Smooth muscle cell of the brain vasculature (primary cell): Measurements from ENCODE around the gene COL6A1.
A peak's percentile ranks its signal among the peaks of the same experiment; 100 is the strongest.
"Not testable (repeated sequence)": the region's sequence is repeated elsewhere in the genome, so short reads cannot be mapped to it uniquely, and the experiment has no call there.

Experiments used
- DNase-seq: peaks from one replicate; pipeline ENCODE4 v3.0.0-alpha.2; 2012; ENCODE audit warnings: low read depth, low spot score

The COL6A1 gene

GRCh38 chr21:46028573-46029091 is 47.1 kb downstream of the COL6A1 start:
- no peak for DNase-seq

GRCh38 chr21:46029186-46029924 is 47.8 kb downstream of the COL6A1 start:
- no peak for DNase-seq

GRCh38 chr21:46031484-46031883 is 49.9 kb downstream of the COL6A1 start:
- no peak for DNase-seq

DNA sequence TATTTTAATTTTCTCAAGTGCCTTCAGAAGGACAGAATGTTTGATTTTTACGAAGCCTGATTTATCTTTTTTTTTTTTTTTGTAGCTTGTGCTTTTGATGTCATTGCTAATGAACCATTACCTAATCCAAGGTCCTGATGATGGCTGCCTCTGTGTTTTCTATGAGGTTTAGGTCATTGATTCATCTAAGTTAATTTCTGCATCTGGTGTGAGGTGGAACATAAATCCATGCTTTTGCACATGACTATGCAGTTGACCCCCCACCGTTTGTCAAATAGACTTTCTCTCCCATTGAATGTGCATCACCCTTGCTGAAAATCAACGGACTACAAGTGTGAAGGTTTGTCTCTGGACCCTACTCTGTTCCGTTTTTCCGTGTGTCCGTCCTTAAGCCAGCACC is 50.5 kb downstream of the COL6A1 start:
- DNase-seq, result no peak

DNA sequence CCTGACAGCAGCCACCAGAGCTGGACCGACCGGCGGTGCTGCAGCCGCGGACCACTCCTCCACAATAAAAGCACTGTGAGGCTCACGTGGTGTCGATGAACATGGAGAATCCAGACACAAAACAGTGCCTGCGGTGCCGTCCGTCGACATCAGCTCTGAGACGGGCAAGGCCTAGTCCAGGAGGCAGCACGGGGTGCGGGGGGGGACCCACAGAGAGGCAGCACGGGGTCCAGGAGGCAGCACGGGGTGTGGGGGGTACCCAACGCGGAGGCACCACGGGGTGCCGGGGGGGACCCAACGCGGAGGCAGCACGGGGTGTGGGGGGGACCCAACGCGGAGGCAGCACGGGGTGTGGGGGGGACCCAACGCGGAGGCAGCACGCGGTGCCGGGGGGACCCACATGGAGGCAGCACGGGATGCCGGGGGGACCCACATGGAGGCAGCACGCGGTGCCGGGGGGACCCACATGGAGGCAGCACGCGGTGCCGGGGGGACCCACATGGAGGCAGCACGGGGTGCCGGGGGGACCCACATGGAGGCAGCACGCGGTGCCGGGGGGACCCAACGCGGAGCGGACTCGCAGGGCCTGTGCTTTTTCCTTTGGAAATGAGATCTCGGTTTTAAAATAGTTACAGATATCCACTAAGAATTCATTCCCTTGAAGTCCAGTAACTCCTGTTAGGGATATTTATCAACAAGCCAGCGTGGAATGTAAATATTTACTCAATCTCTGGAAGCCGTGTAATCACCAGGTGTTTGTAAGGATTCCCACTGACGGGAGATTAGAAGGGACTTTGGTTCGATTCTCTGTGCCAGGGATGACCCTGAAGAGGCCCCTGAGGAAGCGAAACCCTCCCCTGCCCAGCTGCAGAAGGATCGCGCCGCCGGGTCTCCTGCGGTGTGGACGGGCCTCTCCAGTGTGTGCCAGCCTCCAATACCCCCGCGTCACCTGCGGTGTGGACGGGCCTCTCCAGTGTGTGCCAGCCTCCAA is 52.1 kb downstream of the COL6A1 start:
- DNase-seq, result no peak

DNA sequence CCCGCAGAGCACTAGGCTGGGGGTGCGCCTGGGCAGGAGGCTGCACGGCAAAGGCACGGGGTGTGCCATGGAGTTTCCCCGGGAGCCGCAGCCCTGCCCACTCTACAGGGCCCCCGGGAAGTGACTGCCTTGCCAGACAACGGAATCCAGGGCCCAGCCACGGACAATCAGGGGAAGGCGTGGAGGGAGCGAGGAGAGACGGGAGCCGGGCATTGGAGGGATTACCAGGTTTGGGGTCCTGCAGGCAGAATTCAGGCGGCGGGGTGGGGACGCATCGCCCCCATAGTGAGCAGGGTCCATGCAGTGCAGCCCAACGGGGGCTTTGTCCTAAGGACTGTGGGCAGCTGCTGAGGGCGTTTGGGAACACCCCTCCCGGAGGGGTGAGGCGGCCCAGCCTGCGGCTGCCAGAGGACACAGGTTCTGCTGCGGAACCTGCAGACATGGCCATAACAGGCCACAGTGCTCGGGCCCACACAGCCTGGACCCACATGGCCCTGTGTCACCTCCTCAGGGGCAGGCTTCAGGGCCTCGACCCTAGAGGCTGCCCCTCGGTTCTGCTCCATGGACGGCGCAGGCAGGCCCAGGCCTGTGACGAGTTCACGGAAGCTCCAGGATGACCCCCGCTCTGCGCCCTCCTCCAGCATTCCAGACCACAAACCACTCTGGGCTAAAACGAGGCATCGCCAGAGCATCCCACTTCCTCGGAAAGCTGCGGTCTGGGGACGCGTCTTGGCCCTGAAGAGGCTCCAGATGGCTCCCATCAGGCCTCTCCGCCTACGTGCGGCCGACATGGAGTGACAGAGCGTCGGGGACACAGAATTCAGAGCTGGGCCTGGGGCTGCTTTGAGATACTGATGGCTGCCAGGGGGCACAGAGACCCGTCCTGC is 54.5 kb downstream of the COL6A1 start:
- no peak for DNase-seq

- DNase-seq, result no peak
Observed at GRCh38 chr21:46036696-46037330, 55.2 kb downstream of the COL6A1 start.

- DNase-seq, result no peak
Observed at GRCh38 chr21:46037331-46038325, 56.1 kb downstream of the COL6A1 start.

DNA sequence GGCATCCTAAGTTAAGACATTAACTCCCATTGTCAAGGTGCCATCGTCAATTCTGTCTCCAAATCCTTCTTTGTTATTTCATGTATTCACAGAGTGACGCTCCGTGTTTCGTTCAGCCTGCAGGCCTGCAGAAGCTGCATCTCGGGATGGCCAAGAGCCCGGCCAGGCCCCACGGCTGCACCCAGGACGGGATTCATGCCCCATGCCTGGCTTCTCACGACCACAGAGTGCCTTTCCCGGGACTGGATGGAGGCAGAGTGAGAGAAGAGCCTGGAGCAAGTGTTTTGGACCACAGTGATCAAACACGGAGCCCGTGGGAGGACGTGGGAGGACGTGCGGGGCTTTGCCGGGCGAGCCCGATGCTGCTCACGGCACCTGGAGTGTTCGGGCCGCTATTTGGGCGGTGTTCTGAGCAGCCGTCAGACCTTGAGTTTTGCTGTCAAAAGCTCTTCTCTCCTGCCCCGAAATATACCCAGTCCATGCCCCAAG is 56.8 kb downstream of the COL6A1 start:
- no peak for DNase-seq

- DNase-seq, result peak; percentile 83
Observed at GRCh38 chr21:46038871-46039397, 57.4 kb downstream of the COL6A1 start.

- no peak for DNase-seq
Observed at GRCh38 chr21:46039891-46040660, 58.5 kb downstream of the COL6A1 start.

DNA sequence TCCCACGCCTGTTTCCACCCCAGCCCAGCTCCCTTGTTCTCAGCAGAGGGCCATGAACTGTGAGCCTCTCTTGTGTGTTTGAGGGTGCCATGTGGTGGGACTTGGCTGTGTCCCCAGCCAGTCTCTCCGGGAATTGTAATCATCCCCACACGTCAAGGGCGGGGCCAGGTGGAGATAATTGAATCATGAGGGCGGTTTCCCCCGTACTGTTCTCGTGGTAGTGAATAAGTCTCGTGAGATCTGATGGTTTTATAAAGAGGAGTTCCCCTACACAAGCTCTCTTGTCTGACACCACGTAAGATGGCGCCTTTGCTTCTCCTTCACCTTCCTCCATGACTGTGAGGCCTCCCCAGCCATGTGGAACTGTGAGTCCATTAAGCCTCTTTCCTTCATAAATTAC is 59.1 kb downstream of the COL6A1 start:
- DNase-seq, result no peak

DNA sequence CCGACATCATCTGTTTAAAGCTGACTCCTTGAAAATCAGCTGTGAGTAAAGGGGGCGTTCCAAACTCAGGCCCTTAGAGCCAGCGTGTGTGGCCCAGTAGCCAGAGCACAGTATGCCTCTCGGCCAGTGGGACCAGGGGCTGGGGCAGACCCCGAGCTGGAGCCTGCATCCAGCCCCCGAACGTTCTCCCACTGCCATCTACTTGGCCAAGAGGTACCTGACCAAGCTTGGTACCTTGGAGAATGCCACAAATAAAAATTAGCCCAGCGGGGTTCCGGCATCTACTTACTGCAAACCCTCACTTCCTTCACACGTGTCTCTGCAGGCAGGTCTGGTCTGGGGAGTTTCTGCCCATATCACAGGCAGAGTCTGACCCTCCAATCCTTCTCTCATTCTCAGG is 59.6 kb downstream of the COL6A1 start:
- DNase-seq, result no peak

GRCh38 chr21:46045154-46045553 is 63.6 kb downstream of the COL6A1 start:
- no peak for DNase-seq

- DNase-seq, result no peak
Observed at GRCh38 chr21:46046471-46046870, 64.9 kb downstream of the COL6A1 start.

- not testable (repeated sequence) for DNase-seq
Observed at GRCh38 chr21:46046906-46047305, 65.3 kb downstream of the COL6A1 start.

DNA sequence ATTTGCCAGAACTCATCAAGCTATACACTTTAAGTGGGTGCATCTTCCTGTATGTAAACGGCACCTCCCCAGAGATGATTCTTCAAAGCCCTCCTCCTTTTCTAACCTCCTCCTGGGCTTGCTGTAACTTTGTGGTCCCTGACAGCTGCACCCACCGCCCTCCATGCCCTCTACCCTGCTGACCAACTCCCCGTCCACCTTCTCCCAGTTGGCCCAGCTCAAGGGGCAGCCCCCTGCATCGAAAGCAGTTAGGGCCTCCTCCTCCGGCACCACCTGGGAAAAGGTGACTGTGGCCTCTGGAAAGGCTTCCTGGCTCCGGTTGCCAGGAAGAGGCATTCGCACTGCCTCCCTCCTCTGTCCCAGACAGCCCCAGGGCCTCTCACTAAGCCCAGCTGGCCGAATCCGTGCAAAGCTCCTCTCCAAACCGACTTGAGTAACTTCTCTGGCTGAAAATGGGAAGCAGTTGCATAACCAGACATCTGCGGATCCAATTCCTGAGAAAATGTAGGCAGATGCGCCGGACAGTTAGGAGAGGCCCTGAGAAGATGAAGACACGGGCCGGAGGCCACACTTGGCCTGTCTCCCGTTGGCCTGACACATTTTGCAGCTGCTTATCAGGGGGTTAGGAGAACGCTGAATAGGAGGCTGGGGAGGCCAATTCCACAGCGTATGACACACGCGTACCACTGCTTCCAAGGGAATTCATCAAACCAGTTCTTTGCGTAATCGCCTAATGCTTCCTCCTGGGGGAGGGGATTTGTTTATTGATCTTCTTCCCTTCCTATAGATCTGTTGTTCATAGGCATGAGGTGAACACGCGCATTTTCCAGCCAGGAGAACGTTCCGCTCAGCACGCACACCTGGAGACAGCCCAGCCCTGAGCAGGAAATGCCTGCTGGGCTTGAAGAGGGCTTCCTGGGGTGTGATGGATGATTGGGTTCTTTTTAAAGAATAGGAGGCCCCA is 67.6 kb downstream of the COL6A1 start:
- DNase-seq, result peak; percentile 90
